MM.1S (cell line): ENCODE results near the gene FHIT.

Experiments used
- DNase-seq: peaks from one replicate; pipeline ENCODE4 v3.0.0-alpha.2; 2015
- H2AFZ ChIP-seq: fragments of 300-600 bp; sonication (generic); 2 replicates; pipeline ENCODE4 v1.6.0; 2016; ENCODE audit warnings: antibody characterized with exemption, low read length
- H3F3A ChIP-seq: fragments of 300-600 bp; sonication (generic); 2 replicates; pipeline ENCODE4 v1.6.1; 2016; ENCODE audit warnings: mild to moderate bottlenecking, antibody characterized with exemption, low read length, moderate library complexity, mixed read lengths; ENCODE audit not compliant: insufficient read depth
- H3K27ac ChIP-seq: fragments of 300-600 bp; sonication (generic); 2 replicates; pipeline ENCODE4 v1.5.1; 2016; ENCODE audit warnings: mild to moderate bottlenecking, low read length
- H3K27me3 ChIP-seq: fragments of 300-600 bp; sonication (generic); replicated peaks from 2 replicates; pipeline ENCODE4 v1.6.0; 2016; ENCODE audit warnings: low read length; ENCODE audit not compliant: insufficient read depth
- H3K36me3 ChIP-seq: fragments of 300-600 bp; sonication (generic); replicated peaks from 2 replicates; pipeline ENCODE4 v1.6.1; 2016; ENCODE audit warnings: mild to moderate bottlenecking, low read length, mixed read lengths; ENCODE audit not compliant: insufficient read depth
- H3K4me1 ChIP-seq: fragments of 300-600 bp; sonication (generic); 2 replicates; pipeline ENCODE4 v1.6.1; 2016; ENCODE audit warnings: low read length, mixed read lengths
- H3K4me2 ChIP-seq: fragments of 300-600 bp; sonication (generic); 2 replicates; pipeline ENCODE4 v1.6.0; 2016; ENCODE audit warnings: low read depth, low read length
- H3K4me3 ChIP-seq: fragments of 300-600 bp; sonication (generic); 2 replicates; pipeline ENCODE4 v1.5.1; 2016; ENCODE audit warnings: low read length, mixed read lengths
- H3K79me2 ChIP-seq: fragments of 300-600 bp; sonication (generic); 2 replicates; pipeline ENCODE4 v1.6.1; 2016; ENCODE audit warnings: mixed run types, low read length, mixed read lengths
- H3K9ac ChIP-seq: fragments of 300-600 bp; sonication (generic); 2 replicates; pipeline ENCODE4 v1.6.1; 2016; ENCODE audit warnings: low read length, mixed read lengths
- H3K9me2 ChIP-seq: fragments of 300-600 bp; sonication (generic); replicated peaks from 2 replicates; pipeline ENCODE4 v1.6.1; 2016; ENCODE audit warnings: mild to moderate bottlenecking, low read length, mixed read lengths; ENCODE audit not compliant: insufficient read depth
- H3K9me3 ChIP-seq: fragments of 300-600 bp; sonication (generic); replicated peaks from 2 replicates; pipeline ENCODE4 v1.6.1; 2016; ENCODE audit warnings: mild to moderate bottlenecking, low read length, mixed read lengths; ENCODE audit not compliant: insufficient read depth
- H4K20me1 ChIP-seq: fragments of 300-600 bp; sonication (generic); 2 replicates; pipeline ENCODE4 v1.6.1; 2016; ENCODE audit warnings: mild to moderate bottlenecking, low read length, moderate library complexity, mixed read lengths; ENCODE audit not compliant: insufficient read depth
- CTCF ChIP-seq: fragments of 300-600 bp; sonication (generic); IDR thresholded peaks from 2 replicates; pipeline ENCODE4 v1.5.1; 2016; ENCODE audit warnings: antibody characterized with exemption, low read length, mixed read lengths
- EZH2 ChIP-seq: fragments of 300-600 bp; sonication (generic); optimal IDR thresholded peaks from 2 replicates; pipeline ENCODE3; 2017; ENCODE audit warnings: low read depth, mild to moderate bottlenecking, antibody characterized with exemption, low read length, mixed read lengths
- EZH2phosphoT487 ChIP-seq: fragments of 300-600 bp; sonication (generic); IDR thresholded peaks from 2 replicates; pipeline ENCODE4 v1.6.1; 2018; ENCODE audit warnings: antibody characterized with exemption, low read length

Gene FHIT

GRCh38 chr3:61231693-61232092 is 19.6 kb downstream of the FHIT start:
- no peak overlapping the region for H3K9ac ChIP-seq
- H3F3A ChIP-seq: peaks cover 3% of the 10 kb centered on the region; the same call in 1 of the 2 replicates
- TF ChIP-seq EZH2phosphoT487 (no peak), CTCF (no peak), EZH2 (no peak)
- no peak overlapping the region for H2AFZ ChIP-seq
- H3K27me3 ChIP-seq: no peaks in the 10 kb centered on the region
- peaks cover 5% of the 10 kb centered on the region for H3K4me1 ChIP-seq
- H4K20me1 ChIP-seq: no peaks in the 10 kb centered on the region
- 0 out of 2 replicates have a peak, but pooled peaks cover 3% of the 10 kb centered on the region for H3K79me2 ChIP-seq
- H3K4me3 ChIP-seq: no peak overlapping the region
- no peaks in the 10 kb centered on the region for H3K9me2 ChIP-seq
- no peak for DNase-seq
- H3K9me3 ChIP-seq: no peaks in the 10 kb centered on the region
- H3K27ac ChIP-seq: no peak overlapping the region
- no peaks in the 10 kb centered on the region for H3K36me3 ChIP-seq
- no peak overlapping the region for H3K4me2 ChIP-seq

GRCh38 chr3:61227799-61228198 is 23.5 kb downstream of the FHIT start:
- H3F3A ChIP-seq: no peaks in the 10 kb centered on the region
- no peak overlapping the region for H3K4me3 ChIP-seq
- no peaks in the 10 kb centered on the region for H3K27me3 ChIP-seq
- H3K4me2 ChIP-seq: no peak overlapping the region
- H3K27ac ChIP-seq: no peak overlapping the region
- no peaks in the 10 kb centered on the region for H3K9me2 ChIP-seq
- TF ChIP-seq EZH2phosphoT487 (no peak), CTCF (no peak), EZH2 (no peak)
- H3K79me2 ChIP-seq: no peaks in the 10 kb centered on the region
- no peak overlapping the region for H3K9ac ChIP-seq
- no peak overlapping the region for H2AFZ ChIP-seq
- H3K9me3 ChIP-seq: no peaks in the 10 kb centered on the region
- DNase-seq: no peak
- no peaks in the 10 kb centered on the region for H3K4me1 ChIP-seq
- no peaks in the 10 kb centered on the region for H4K20me1 ChIP-seq
- no peaks in the 10 kb centered on the region for H3K36me3 ChIP-seq

- H3K4me3 ChIP-seq: no peak overlapping the region
- no peaks in the 10 kb centered on the region for H3K9me3 ChIP-seq
- H2AFZ ChIP-seq: no peak overlapping the region
- H3K27ac ChIP-seq: no peak overlapping the region
- H3K9me2 ChIP-seq: no peaks in the 10 kb centered on the region
- no peak for TF ChIP-seq EZH2phosphoT487
- no peak for TF ChIP-seq CTCF
- no peak for TF ChIP-seq EZH2
- DNase-seq: no peak
- no peaks in the 10 kb centered on the region for H3K79me2 ChIP-seq
- no peaks in the 10 kb centered on the region for H3F3A ChIP-seq
- H3K27me3 ChIP-seq: no peaks in the 10 kb centered on the region
- H3K4me2 ChIP-seq: no peak overlapping the region
- no peak overlapping the region for H3K9ac ChIP-seq
- no peaks in the 10 kb centered on the region for H3K4me1 ChIP-seq
- no peaks in the 10 kb centered on the region for H3K36me3 ChIP-seq
- H4K20me1 ChIP-seq: no peaks in the 10 kb centered on the region
Observed at GRCh38 chr3:61226166-61226686, 25.0 kb downstream of the FHIT start.
